Endothelial cell of umbilical vein (primary cell): ENCODE data around the gene COTL1. TPM values are rescaled to one million over a fixed set of nuclear protein-coding genes. Genes with fewer than 3 reads are reported as not detected.

Source experiments
- BruUV-seq: library from RNA; stranded (reverse); fragments of 400-500 nt; replicated peaks from 2 replicates; lab custom pipeline; 2021; lab: Mats Ljungman, UMichigan
- CTCF ChIA-PET: fragments of 300-600, 350-600 bp; sonication (Branson Sonifier 250); formaldehyde crosslinking; loops from one replicate; lab custom pipeline; 2021; ENCODE audit warnings: antibody characterized with exemption, inconsistent platforms; lab: Charles Lee
- POLR2A ChIA-PET: fragments of 300-600, 350-600 bp; sonication (Branson Sonifier 250); formaldehyde crosslinking; loops from one replicate; lab custom pipeline; 2021; ENCODE audit warnings: antibody characterized with exemption, inconsistent platforms; lab: Charles Lee
- DNase-seq: peaks from one replicate; pipeline ENCODE4 v3.0.0-alpha.2; 2011; ENCODE audit warnings: low read depth, low spot score
- FAIRE-seq: peaks from 2 replicates; lab custom pipeline; 2011; peaks lifted over from hg19 to GRCh38; lab: Jason Lieb, UNC
- H2AFZ ChIP-seq: 2 replicates; pipeline ENCODE4 v1.6.0; 2012; ENCODE audit warnings: low read depth, low read length, control low read depth, inconsistent platforms
- H3K27ac ChIP-seq: 2 replicates; pipeline ENCODE4 v1.5.1; 2011; ENCODE audit warnings: low read depth, mild to moderate bottlenecking, control low read depth, low read length, moderate library complexity; ENCODE audit not compliant: insufficient read depth
- H3K27me3 ChIP-seq, 2 experiments: 2 replicates each; pipeline versions ENCODE4 v1.6.0 to v1.6.1; 2011; ENCODE audit warnings: low read length in 2 of 2, mixed read lengths in 1 of 2; ENCODE audit not compliant: control insufficient read depth in 2 of 2, insufficient read depth in 2 of 2
- H3K36me3 ChIP-seq, 2 experiments: 2 replicates in 1 of 2; 3 replicates in 1 of 2; pipeline ENCODE4 v1.5.1; 2011; ENCODE audit warnings: low read length in 2 of 2, mild to moderate bottlenecking in 1 of 2, moderate library complexity in 1 of 2; ENCODE audit not compliant: control insufficient read depth in 2 of 2, insufficient read depth in 2 of 2; ENCODE audit errors: extremely low read depth in 1 of 2
- H3K4me1 ChIP-seq: 3 replicates; pipeline ENCODE4 v1.5.1; 2011; ENCODE audit warnings: mild to moderate bottlenecking, low read length; ENCODE audit not compliant: control insufficient read depth, insufficient read depth; ENCODE audit errors: extremely low read depth
- H3K4me2 ChIP-seq: 2 replicates; pipeline ENCODE4 v1.6.1; 2011; ENCODE audit warnings: low read length, control low read depth, mixed read lengths; ENCODE audit not compliant: insufficient read depth
- H3K4me3 ChIP-seq, 3 experiments: fragments of 200-600 bp in 1 of 3; sonication (generic), shearing (Covaris generic) in 1 of 3; replicated peaks in 1 of 3; 2 replicates each; pipeline ENCODE4 v1.5.1; 2011 to 2016; ENCODE audit warnings: control low read depth in 3 of 3, low read length in 3 of 3, mild to moderate bottlenecking in 2 of 3, inconsistent platforms in 1 of 3, low read depth in 1 of 3, moderate library complexity in 1 of 3; ENCODE audit not compliant: insufficient read depth in 1 of 3
- H3K79me2 ChIP-seq: 2 replicates; pipeline ENCODE4 v1.6.0; 2012; ENCODE audit warnings: low read length, inconsistent platforms; ENCODE audit not compliant: control insufficient read depth, insufficient read depth
- H3K9ac ChIP-seq: replicated peaks from 2 replicates; pipeline ENCODE3; 2011; ENCODE audit warnings: low read length, control low read depth; ENCODE audit not compliant: insufficient read depth; ENCODE audit errors: extremely low read depth
- H3K9me1 ChIP-seq: replicated peaks from 3 replicates; pipeline ENCODE4 v1.6.0; 2011; ENCODE audit warnings: mild to moderate bottlenecking, low read length; ENCODE audit not compliant: control insufficient read depth, insufficient read depth; ENCODE audit errors: extremely low read depth
- H3K9me3 ChIP-seq: replicated peaks from 2 replicates; pipeline ENCODE4 v1.5.1; 2012; ENCODE audit warnings: low read length, inconsistent platforms; ENCODE audit not compliant: control insufficient read depth, insufficient read depth
- H4K20me1 ChIP-seq: replicated peaks from 2 replicates; pipeline ENCODE3; 2011; ENCODE audit warnings: mild to moderate bottlenecking, low read length; ENCODE audit not compliant: control insufficient read depth, insufficient read depth; ENCODE audit errors: extremely low read depth
- EZH2 ChIP-seq: IDR thresholded peaks from 2 replicates; pipeline ENCODE4 v1.6.1; 2012; ENCODE audit warnings: borderline replicate concordance, low read depth, mild to moderate bottlenecking, moderate library complexity, low read length, inconsistent platforms; ENCODE audit not compliant: severe bottlenecking
- FOS ChIP-seq: IDR thresholded peaks from 2 replicates; pipeline ENCODE4 v1.6.1; 2011; ENCODE audit warnings: mild to moderate bottlenecking, low read length, moderate library complexity, borderline replicate concordance; ENCODE audit not compliant: insufficient read depth
- GATA2 ChIP-seq: IDR thresholded peaks from 2 replicates; pipeline ENCODE4 v1.7.0; 2011; ENCODE audit warnings: low read depth, mild to moderate bottlenecking, moderate library complexity, mixed read lengths, low read length; ENCODE audit not compliant: insufficient read length, insufficient read depth
- JUN ChIP-seq: IDR thresholded peaks from 2 replicates; pipeline ENCODE4 v1.6.1; 2011; ENCODE audit warnings: borderline replicate concordance, low read depth; ENCODE audit not compliant: insufficient read length, insufficient read depth
- MYC ChIP-seq: IDR thresholded peaks from one replicate; pipeline ENCODE4 v1.6.1; 2011; ENCODE audit warnings: mild to moderate bottlenecking, low read depth, low read length
- POLR2A ChIP-seq: IDR thresholded peaks from 2 replicates; pipeline ENCODE4 v1.6.1; 2012; ENCODE audit warnings: low read depth, mild to moderate bottlenecking, control low read depth, low read length
- POLR2AphosphoS5 ChIP-seq: IDR thresholded peaks from 2 replicates; pipeline ENCODE4 v1.6.1; 2012; ENCODE audit warnings: low read depth, mild to moderate bottlenecking, control low read depth, low read length, moderate library complexity; ENCODE audit not compliant: insufficient read depth
- dilution Hi-C: fragments of 300-500 bp; cut with MboI; formaldehyde crosslinking; loops from one replicate; pipeline ENCODE4 v1.15.0; 2019; ENCODE audit warnings: low sequenced_read_pairs; ENCODE audit not compliant: extremely low pct_ligation_motif_present
- intact Hi-C: fragments of 100-400 bp; cut with micrococcal nuclease; formaldehyde crosslinking; loops from one replicate; pipeline ENCODE4 v1.10.0; 2022
- polyA plus RNA-seq, 4 experiments: library from polyadenylated mRNA; depleted of rRNA in 3 of 4; stranded (reverse) in 3 of 4; unstranded in 1 of 4; fragments of >200 nt; gene quantifications; 2 replicates each; pipeline versions ENCODE4 v1.2.1 to v1.2.3, GENCODE V29; 2011 to 2012; ENCODE audit warnings: missing spikeins in 1 of 4
- total RNA-seq: library from RNA; stranded (reverse); gene quantifications from 2 replicates; pipeline ENCODE4 v1.2.3, GENCODE V29; 2021
- TF ChIP-seq, protein P1 (sequence below): IDR thresholded peaks from 2 replicates; pipeline ENCODE4 v1.6.1; 2011; ENCODE audit not compliant: insufficient read depth, insufficient read length
- TF ChIP-seq, protein P2 (sequence below), 2 donors: IDR thresholded peaks; 1 replicate in 1 of 2; 2 replicates in 1 of 2; pipeline ENCODE4 v1.5.1; 2011; ENCODE audit warnings: low read length in 2 of 2, mild to moderate bottlenecking in 2 of 2, moderate library complexity in 2 of 2, control low read depth in 1 of 2, inconsistent platforms in 1 of 2, low read depth in 1 of 2; ENCODE audit not compliant: insufficient read depth in 1 of 2; ENCODE audit errors: extremely low read depth in 1 of 2

Gene COTL1
- total and polyA plus RNA-seq, 2 donors (not counting 3 experiments of a cell fraction or from before 2014, with no cell fraction given), result 90.0 to 200 TPM

DNA sequence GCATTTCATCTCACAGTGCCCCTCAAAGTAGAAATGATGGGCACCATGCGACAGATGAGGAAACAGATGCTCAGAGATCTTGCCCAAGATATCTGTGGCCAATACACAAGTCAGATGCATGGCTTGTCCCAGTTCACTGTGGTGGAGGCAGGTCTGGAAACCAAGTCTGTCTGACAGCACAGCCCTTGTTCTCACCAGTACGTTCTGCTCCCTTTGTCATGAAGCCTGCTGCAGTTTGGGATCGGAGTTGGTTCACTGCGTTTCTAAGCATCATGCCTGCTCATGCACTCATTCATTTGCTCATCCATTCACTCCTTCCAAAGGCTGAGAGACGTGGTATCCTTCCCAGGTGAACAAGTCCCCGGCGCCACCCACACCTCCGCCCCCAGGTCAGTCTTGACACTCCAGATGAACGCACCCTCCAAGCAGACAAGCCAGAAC is 86.2 kb downstream of the COTL1 start:
- Histone ChIP-seq H3K27ac (peak overlapping the region; percentile 78), H3K4me1 (peaks cover 36% of the 10 kb centered on the region), H4K20me1 (no peaks in the 10 kb centered on the region), H3K27me3 (no peaks in the 10 kb centered on the region), H3K4me2 (peak overlapping the region; percentile 62), H3K79me2 (no peaks in the 10 kb centered on the region), H3K9me1 (no peaks in the 10 kb centered on the region), H3K9ac (peak overlapping the region; percentile 7), H2AFZ (peak overlapping the region; percentile 18), H3K36me3 (no peaks in the 10 kb centered on the region), H3K4me3 (no peak overlapping the region), H3K9me3 (no peaks in the 10 kb centered on the region)
- no TSS peak for BruUV-seq
- TF ChIP-seq, protein P1, sequence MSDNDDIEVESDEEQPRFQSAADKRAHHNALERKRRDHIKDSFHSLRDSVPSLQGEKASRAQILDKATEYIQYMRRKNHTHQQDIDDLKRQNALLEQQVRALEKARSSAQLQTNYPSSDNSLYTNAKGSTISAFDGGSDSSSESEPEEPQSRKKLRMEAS, result no peak
- TF ChIP-seq POLR2AphosphoS5 (no peak), FOS (no peak), POLR2A (no peak), MYC (no peak), GATA2 (no peak), JUN (no peak), EZH2 (no peak)
- TF ChIP-seq, protein P2, sequence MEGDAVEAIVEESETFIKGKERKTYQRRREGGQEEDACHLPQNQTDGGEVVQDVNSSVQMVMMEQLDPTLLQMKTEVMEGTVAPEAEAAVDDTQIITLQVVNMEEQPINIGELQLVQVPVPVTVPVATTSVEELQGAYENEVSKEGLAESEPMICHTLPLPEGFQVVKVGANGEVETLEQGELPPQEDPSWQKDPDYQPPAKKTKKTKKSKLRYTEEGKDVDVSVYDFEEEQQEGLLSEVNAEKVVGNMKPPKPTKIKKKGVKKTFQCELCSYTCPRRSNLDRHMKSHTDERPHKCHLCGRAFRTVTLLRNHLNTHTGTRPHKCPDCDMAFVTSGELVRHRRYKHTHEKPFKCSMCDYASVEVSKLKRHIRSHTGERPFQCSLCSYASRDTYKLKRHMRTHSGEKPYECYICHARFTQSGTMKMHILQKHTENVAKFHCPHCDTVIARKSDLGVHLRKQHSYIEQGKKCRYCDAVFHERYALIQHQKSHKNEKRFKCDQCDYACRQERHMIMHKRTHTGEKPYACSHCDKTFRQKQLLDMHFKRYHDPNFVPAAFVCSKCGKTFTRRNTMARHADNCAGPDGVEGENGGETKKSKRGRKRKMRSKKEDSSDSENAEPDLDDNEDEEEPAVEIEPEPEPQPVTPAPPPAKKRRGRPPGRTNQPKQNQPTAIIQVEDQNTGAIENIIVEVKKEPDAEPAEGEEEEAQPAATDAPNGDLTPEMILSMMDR (IDR thresholded peaks at IDR 0.05; ENCODE audit: extremely low read depth in 1 of 2, insufficient read depth in 1 of 2, low read depth in 1 of 2, low read length in 2 of 2), result no peak
- DNase-seq, result no peak
- POLR2A ChIA-PET, result interaction anchor here (1.5 to 2.6 kb wide), 2 partner anchors 68 to 87 kb away, joined by 9 to 14 read pairs; partner anchors contain the start of gene COTL1
- CTCF ChIA-PET, result interaction anchor here (1.1 to 2.6 kb wide), 6 partner anchors 10 to 91 kb away, joined by 3 to 21 read pairs (median 10); no protein-coding TSS in a partner anchor
- intact Hi-C loops, result loop anchor here (1.0 to 2.0 kb wide), 3 partner anchors 17 to 67 kb away; no protein-coding TSS in a partner anchor
- dilution Hi-C loops, result no loop called here
- no peak for FAIRE-seq
